Heart right ventricle (tissue), 16 donors: ENCODE data around the gene KCNN1. TPM values are rescaled to one million over a fixed set of nuclear protein-coding genes. Genes with fewer than 3 reads are reported as not detected.
"Not testable (repeated sequence)": the region's sequence is repeated elsewhere in the genome, so short reads cannot be mapped to it uniquely, and the experiment has no call there.

Source experiments
- ATAC-seq, 8 donors: fragments of 200-7000 bp; cut with Tn5 transposase; one replicate each; pipeline ENCODE4 v1.9.1; 2020; ENCODE audit warnings: mild to moderate bottlenecking in 8 of 8, moderate library complexity in 8 of 8, moderate number of reproducible peaks in 1 of 8
- DNase-seq, 2 donors: peaks; one replicate each; pipeline ENCODE4 v3.0.0-alpha.2; 2020
- H3K27ac ChIP-seq, 10 donors: fragments of 200-600 bp; sonication (generic) in 2 of 10; one replicate each; pipeline versions ENCODE4 v1.5.0 to v1.8.0; 2020 to 2022; ENCODE audit warnings: mild to moderate bottlenecking in 3 of 10
- H3K27me3 ChIP-seq, 7 donors: fragments of 200-600 bp; one replicate each; pipeline ENCODE4 v1.8.0; 2021 to 2022; ENCODE audit warnings: mild to moderate bottlenecking in 2 of 7
- H3K36me3 ChIP-seq, 9 donors: fragments of 200-600 bp; sonication (generic) in 1 of 9; one replicate each; pipeline versions ENCODE4 v1.5.0 to v1.8.0; 2020 to 2022; ENCODE audit warnings: mild to moderate bottlenecking in 2 of 9
- H3K4me1 ChIP-seq, 9 donors: fragments of 200-600 bp; sonication (generic) in 1 of 9; one replicate each; pipeline versions ENCODE4 v1.5.0 to v1.8.0; 2020 to 2022; ENCODE audit warnings: mild to moderate bottlenecking in 4 of 9
- H3K4me3 ChIP-seq, 10 donors: fragments of 200-600 bp; sonication (generic) in 2 of 10; one replicate each; pipeline versions ENCODE4 v1.5.0 to v1.8.0; 2020 to 2022; ENCODE audit warnings: mild to moderate bottlenecking in 7 of 10, moderate library complexity in 2 of 10
- H3K9me3 ChIP-seq, 11 donors: fragments of 200-600 bp in 10 of 11; sonication (generic) in 2 of 11; one replicate each; pipeline versions ENCODE4 v1.5.0 to v1.8.0; 2013 to 2022; ENCODE audit warnings: mild to moderate bottlenecking in 2 of 11, control low read depth in 1 of 11, moderate library complexity in 1 of 11
- WGBS, 2 donors: extraction: QIAGEN DNeasy Blood & Tissue Kit; methylation state at CpG; one replicate each; pipeline ENCODE4 v1.1.7; 2013; ENCODE audit warnings: inconsistent platforms in 1 of 2; 5-methylcytosine and 5-hydroxymethylcytosine counted together
- intact Hi-C, 10 donors: fragments of 100-400 bp; cut with DNase I; formaldehyde crosslinking; loops; one replicate each; pipeline versions ENCODE4 v1.11.1 to v1.14.2; 2022
- long read RNA-seq, 3 donors: library from polyadenylated mRNA; unstranded; transcript quantifications; one replicate each; pipeline ENCODE4 v2.0.0, GENCODE V29; 2020 to 2021
- polyA plus RNA-seq, 2 donors: library from polyadenylated mRNA; stranded (reverse); fragments of 200-250 nt; gene quantifications; one replicate each; pipeline ENCODE4 v1.2.3, GENCODE V29; 2013
- total RNA-seq, 10 donors: library from RNA; stranded (reverse); fragmentation: NEBNext Ultra II Directional in 3 of 10; extraction: Animal tissue kit (Norgen Biotek cat#: 25700) in 3 of 10; gene quantifications; one replicate each; pipeline versions ENCODE4 v1.2.1 to v1.2.4, GENCODE V29; 2021 to 2023
- TF ChIP-seq, protein P1 (sequence below), 9 donors: fragments of 200-600 bp; sonication (generic) in 2 of 9; IDR thresholded peaks; one replicate each; pipeline versions ENCODE4 v1.5.0 to v1.8.0; 2021 to 2022; ENCODE audit warnings: antibody characterized with exemption in 9 of 9, mild to moderate bottlenecking in 5 of 9, moderate library complexity in 1 of 9
- donor health status: Arrhythmogenic right ventricular cardiomyopathy.
- donor health status: ischemic (EF 13 %, LVEDD 7.1; RV severe dilation, severe dysfunction).
- donor health status: healthy with polysubstance abuse.
- donor health status: DM: no; HTN: yes; CAD: no.
- donor health status: DM: no; HTN: no; CAD: no.
- donor health status: ischemic (EF 25% LVEDD 6.9; RV normal size, moderate dysfunction).
- donor health status: ischemic (EF 25% LVEDD 5.7; RV mildly dilated, moderate dysfunction).
- donor health status: healthy.
- donor health status: DM: yes; HTN: yes; CAD: no.
- donor health status: Ischemic cardiomyopathy.
- donor health status: ischemic (EF 35%, LVEDD 5.7; RV mildly dilated, moderate dysfunction).
- donor health status: nonischemic (EF 11% LVEDD 7.7; RV severe dilation, severe dysfunction).
- donor health status: DM: yes; HTN: yes; CAD: no.
- donor health status: PGD.
- donor health status: ischemic (EF 29% LVEDD 5.4; RV normal size, mild dysfunction).
- donor health status: nonischemic (EF 23%, LVEDD 6.1; RV moderate dilation, normal function).

Gene KCNN1
- total RNA-seq, result under 1 TPM in 1 of 10 donors, not detected in 9; 0.72 TPM
- polyA plus RNA-seq, result not detected
- long read RNA-seq, donor 1, result 0 reads
- long read RNA-seq, donor 2, result 0 reads
- long read RNA-seq, donor 3, result 0 reads

DNA sequence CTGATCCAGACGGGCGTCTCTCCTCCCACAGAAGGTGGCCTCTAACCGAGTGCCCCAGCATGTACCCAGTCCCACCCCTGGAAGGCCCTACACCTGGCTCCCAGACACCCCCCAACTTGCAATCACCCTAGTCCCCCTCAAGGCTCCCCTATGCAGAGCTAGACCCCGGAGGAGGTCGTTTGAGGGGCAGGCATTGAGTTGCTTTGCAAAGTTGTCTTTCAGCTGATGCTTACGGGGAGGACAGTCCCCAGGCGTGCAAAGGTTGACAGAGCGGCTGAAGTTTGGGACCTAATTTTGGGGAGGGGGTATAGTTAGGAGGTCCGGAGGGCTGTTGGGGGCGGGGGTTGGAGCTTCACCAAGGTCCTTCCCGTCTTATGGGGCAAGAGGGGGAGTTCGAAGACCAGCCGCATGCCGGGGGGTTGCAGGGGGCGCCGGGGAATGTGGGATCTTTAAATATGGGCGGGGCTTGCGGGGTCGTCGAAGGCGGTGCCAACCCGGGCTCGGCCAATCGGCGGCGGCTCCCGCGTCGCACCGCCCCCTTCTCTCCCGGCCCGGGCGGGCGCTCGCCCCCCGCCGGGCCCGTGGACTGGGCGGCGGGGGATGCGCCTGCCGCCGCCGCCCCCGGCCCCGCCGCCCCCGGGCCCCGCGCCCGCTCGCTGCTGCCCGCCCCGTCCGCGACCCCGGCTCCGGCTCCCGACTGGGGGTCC lies at the start of gene KCNN1:
TSS of gene KCNN1 (plus strand) at position 558 of the 707 bp plus-strand sequence. CDS start 6,782 bp downstream, outside the sequence.
- WGBS, 2 donors, result 5 to 9% methylated on average over 24 to 58 of the region's 59 CpGs
- H3K4me3 ChIP-seq, result peak within 1 kb of the TSS in 2 of 10 donors; percentile 10 to 28
- H3K9me3 ChIP-seq, result no peaks in the 10 kb centered on the region
- peak in 2 of 8 donors; percentile 25 to 31 for ATAC-seq
- peaks cover 0 to 5% (median 0%) of the 10 kb centered on the region in 9 donors for H3K4me1 ChIP-seq
- no peaks in the 10 kb centered on the region for H3K36me3 ChIP-seq
- DNase-seq, result no peak
- no peak within 1 kb of the TSS for H3K27ac ChIP-seq
- H3K27me3 ChIP-seq, result peaks cover 0 to 90% (median 73%) of the 10 kb centered on the region in 7 donors
- TF ChIP-seq, protein P1, sequence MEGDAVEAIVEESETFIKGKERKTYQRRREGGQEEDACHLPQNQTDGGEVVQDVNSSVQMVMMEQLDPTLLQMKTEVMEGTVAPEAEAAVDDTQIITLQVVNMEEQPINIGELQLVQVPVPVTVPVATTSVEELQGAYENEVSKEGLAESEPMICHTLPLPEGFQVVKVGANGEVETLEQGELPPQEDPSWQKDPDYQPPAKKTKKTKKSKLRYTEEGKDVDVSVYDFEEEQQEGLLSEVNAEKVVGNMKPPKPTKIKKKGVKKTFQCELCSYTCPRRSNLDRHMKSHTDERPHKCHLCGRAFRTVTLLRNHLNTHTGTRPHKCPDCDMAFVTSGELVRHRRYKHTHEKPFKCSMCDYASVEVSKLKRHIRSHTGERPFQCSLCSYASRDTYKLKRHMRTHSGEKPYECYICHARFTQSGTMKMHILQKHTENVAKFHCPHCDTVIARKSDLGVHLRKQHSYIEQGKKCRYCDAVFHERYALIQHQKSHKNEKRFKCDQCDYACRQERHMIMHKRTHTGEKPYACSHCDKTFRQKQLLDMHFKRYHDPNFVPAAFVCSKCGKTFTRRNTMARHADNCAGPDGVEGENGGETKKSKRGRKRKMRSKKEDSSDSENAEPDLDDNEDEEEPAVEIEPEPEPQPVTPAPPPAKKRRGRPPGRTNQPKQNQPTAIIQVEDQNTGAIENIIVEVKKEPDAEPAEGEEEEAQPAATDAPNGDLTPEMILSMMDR (IDR thresholded peaks at IDR 0.05), result no peak
- intact Hi-C loops, result no loop called here

DNA sequence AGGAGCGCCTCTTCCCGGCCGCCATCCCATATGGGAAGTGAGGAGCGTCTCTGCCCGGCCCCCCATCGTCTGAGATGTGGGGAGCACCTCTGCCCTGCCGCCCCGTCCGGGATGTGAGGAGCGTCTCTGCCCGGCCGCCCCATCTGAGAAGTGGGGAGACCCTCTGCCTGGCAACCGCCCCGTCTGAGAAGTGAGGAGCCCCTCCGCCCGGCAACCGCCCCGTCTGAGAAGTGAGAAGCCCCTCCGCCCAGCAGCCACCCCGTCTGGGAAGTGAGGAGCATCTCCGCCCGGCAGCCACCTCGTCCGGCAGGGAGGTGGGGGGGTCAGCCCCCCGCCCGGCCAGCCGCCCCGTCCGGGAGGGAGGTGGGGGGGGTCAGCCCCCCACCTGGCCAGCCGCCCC lies 48.8 kb upstream of the KCNN1 start:
- H3K4me3 ChIP-seq, intact Hi-C loops, DNase-seq, ATAC-seq, H3K36me3 ChIP-seq, H3K27ac ChIP-seq, H3K4me1 ChIP-seq: not testable (repeated sequence)
- peaks cover 0 to 17% (median 7%) of the 10 kb centered on the region in 11 donors for H3K9me3 ChIP-seq
- 91 to 94% methylated on average over 20 to 24 of the region's 30 CpGs for WGBS, 2 donors
- H3K27me3 ChIP-seq, result peaks cover 0 to 25% (median 9%) of the 10 kb centered on the region in 7 donors

DNA sequence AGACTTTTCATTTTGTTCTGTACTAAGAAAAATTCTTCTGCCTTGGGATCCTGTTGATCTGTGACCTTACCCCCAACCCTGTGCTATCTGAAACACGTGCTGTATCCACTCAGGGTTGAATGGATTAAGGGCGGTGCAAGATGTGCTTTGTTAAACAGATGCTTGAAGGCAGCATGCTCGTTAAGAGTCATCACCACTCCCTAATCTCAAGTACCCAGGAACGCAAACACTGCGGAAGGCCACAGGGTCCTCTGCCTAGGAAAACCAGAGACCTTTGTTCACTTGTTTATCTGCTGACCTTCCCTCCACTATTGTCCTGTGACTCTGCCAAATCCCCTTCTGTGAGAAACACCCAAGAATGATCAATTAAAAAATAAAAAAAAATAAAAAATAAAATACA lies 47.8 kb upstream of the KCNN1 start:
- ATAC-seq, H3K4me3 ChIP-seq, intact Hi-C loops, H3K9me3 ChIP-seq, H3K27ac ChIP-seq, H3K4me1 ChIP-seq, DNase-seq, H3K36me3 ChIP-seq: not testable (repeated sequence)
- H3K27me3 ChIP-seq, result peaks cover 0 to 19% (median 4%) of the 10 kb centered on the region in 7 donors
- WGBS, 2 donors, result 49 to 54% methylated on average over 4 to 5 of the region's 5 CpGs

DNA sequence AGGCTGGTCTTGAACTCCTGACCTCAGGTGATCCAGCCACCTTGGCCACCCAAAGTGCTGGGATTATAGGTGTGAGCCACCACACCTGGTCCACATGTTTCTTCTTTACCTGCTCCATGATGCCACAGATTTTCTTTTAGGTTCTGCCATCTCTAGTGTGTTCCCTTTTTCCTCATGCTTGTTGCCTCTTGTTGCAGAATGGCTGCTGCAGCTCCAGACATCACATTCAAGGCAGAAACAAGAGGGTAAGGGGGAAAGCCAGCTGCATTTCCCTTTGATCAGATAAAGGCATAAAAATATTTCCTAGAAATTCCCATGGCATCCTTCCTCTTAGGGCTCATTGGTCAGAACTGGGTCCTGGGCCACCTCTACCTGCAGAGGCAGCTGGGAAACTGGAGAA lies 46.4 kb upstream of the KCNN1 start:
- intact Hi-C loops, result no loop called here
- TF ChIP-seq, protein P1 (IDR thresholded peaks at IDR 0.05), result no peak

DNA sequence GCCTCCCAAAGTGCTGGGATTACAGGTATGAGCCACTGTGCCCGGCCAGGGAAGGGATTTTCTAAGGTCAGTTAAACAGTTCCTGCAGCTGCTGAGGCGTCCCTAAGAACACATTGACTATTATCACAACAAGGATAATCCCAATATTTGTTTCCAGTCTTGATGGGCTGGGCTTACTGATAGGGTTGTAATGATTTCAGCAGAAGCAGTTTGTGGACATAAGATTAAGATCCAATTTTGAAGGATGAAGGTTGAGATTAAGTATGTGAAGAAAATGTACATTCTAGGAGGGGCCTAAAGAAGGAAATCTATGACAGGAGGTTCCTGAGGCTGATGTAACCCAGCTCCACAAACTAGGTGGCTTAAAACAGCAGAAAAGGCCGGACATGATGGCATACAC lies 44.8 kb upstream of the KCNN1 start:
- intact Hi-C loops, result no loop called here
- DNase-seq (no peak), ATAC-seq (no peak)
- 64 to 69% methylated on average over 3 of the region's 3 CpGs for WGBS, 2 donors
- no peak overlapping the region for H3K4me3 ChIP-seq
- TF ChIP-seq, protein P1 (IDR thresholded peaks at IDR 0.05), result no peak
- H3K27me3 ChIP-seq, result peaks cover 0 to 9% (median 2%) of the 10 kb centered on the region in 7 donors
- H3K4me1 ChIP-seq, result no peaks in the 10 kb centered on the region
- no peak overlapping the region for H3K27ac ChIP-seq
- H3K36me3 ChIP-seq, result no peaks in the 10 kb centered on the region
- peaks cover 0 to 3% (median 0%) of the 10 kb centered on the region in 11 donors for H3K9me3 ChIP-seq

More for the DNA sequence above, 46.4 kb upstream of the KCNN1 start:
- ATAC-seq (no peak), DNase-seq (no peak)
- no peak overlapping the region for H3K27ac ChIP-seq
- no peak overlapping the region for H3K4me3 ChIP-seq
- H3K36me3 ChIP-seq, result no peaks in the 10 kb centered on the region
- H3K4me1 ChIP-seq, result no peaks in the 10 kb centered on the region
- H3K27me3 ChIP-seq, result peaks cover 0 to 18% (median 4%) of the 10 kb centered on the region in 7 donors
- H3K9me3 ChIP-seq, result peaks cover 0 to 3% (median 0%) of the 10 kb centered on the region in 11 donors
